Left ventricle myocardium inferior (tissue), 1 donor: ENCODE measurements around the gene BSCL2. TPM values are rescaled to one million over a fixed set of nuclear protein-coding genes. Genes with fewer than 3 reads are reported as not detected.
"Not testable (repeated sequence)": the region's sequence is repeated elsewhere in the genome, so short reads cannot be mapped to it uniquely, and the experiment has no call there.

ENCODE experiments used
- DNase-seq: peaks from one replicate; pipeline ENCODE4 v3.0.0-alpha.2; 2020
- H3K27ac ChIP-seq: fragments of 200-600 bp; replicated peaks from 2 replicates; pipeline ENCODE4 v1.8.0; 2021
- H3K27me3 ChIP-seq: fragments of 200-600 bp; 2 replicates; pipeline ENCODE4 v1.8.0; 2021; ENCODE audit warnings: low read depth
- H3K36me3 ChIP-seq: fragments of 200-600 bp; 2 replicates; pipeline ENCODE4 v1.8.0; 2021
- H3K4me1 ChIP-seq: fragments of 200-600 bp; 2 replicates; pipeline ENCODE4 v1.8.0; 2021
- H3K4me3 ChIP-seq: fragments of 200-600 bp; 2 replicates; pipeline ENCODE4 v1.8.0; 2021; ENCODE audit warnings: mild to moderate bottlenecking, moderate library complexity
- H3K9me3 ChIP-seq: fragments of 200-600 bp; replicated peaks from 2 replicates; pipeline ENCODE4 v1.8.0; 2021
- intact Hi-C: fragments of 100-400 bp; cut with micrococcal nuclease; formaldehyde crosslinking; loops from one replicate; pipeline ENCODE4 v1.11.0; 2022
- total RNA-seq: library from RNA; stranded (reverse); fragmentation: NEBNext Ultra II Directional; extraction: Animal tissue kit (Norgen Biotek cat#: 25700); gene quantifications from one replicate; pipeline ENCODE4 v1.2.1, GENCODE V29; 2021
- TF ChIP-seq, protein P1 (sequence below): fragments of 200-600 bp; IDR thresholded peaks from 2 replicates; pipeline ENCODE4 v1.8.0; 2021; ENCODE audit warnings: antibody characterized with exemption, mild to moderate bottlenecking, borderline replicate concordance
- donor health status: DM: no; HTN: yes; CAD: no; lungs with severe emphysema.

The BSCL2 gene
- total RNA-seq, 1 donor from 2014 or later, result 18.4 TPM

DNA sequence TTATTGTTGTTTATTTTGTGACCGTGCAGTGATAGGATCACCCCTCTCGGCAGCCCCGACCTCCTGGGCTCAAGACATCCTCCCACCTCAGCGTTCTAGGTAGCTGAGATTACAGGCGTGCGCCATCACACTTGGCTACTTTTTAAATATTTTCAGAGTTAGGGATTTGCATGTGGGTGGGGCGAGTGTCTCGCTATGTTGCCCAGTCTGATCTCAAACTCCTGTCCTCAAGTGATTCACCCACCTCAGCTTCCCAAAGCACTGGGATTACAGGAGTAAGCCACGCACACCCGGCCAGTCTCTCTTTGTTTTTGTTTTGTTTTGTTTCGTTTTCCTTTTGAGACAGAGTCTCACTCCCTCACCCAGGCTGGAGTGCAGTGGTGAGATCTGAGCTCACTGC lies 52.9 kb downstream of the BSCL2 start:
- Histone ChIP-seq H3K4me1 (peaks cover 21% of the 10 kb centered on the region), H3K4me3 (no peak overlapping the region), H3K27me3 (no peaks in the 10 kb centered on the region), H3K36me3 (peaks cover 6% of the 10 kb centered on the region), H3K27ac (no peak overlapping the region), H3K9me3 (no peaks in the 10 kb centered on the region)
- TF ChIP-seq, protein P1, sequence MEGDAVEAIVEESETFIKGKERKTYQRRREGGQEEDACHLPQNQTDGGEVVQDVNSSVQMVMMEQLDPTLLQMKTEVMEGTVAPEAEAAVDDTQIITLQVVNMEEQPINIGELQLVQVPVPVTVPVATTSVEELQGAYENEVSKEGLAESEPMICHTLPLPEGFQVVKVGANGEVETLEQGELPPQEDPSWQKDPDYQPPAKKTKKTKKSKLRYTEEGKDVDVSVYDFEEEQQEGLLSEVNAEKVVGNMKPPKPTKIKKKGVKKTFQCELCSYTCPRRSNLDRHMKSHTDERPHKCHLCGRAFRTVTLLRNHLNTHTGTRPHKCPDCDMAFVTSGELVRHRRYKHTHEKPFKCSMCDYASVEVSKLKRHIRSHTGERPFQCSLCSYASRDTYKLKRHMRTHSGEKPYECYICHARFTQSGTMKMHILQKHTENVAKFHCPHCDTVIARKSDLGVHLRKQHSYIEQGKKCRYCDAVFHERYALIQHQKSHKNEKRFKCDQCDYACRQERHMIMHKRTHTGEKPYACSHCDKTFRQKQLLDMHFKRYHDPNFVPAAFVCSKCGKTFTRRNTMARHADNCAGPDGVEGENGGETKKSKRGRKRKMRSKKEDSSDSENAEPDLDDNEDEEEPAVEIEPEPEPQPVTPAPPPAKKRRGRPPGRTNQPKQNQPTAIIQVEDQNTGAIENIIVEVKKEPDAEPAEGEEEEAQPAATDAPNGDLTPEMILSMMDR, result no peak
- intact Hi-C loops, result no loop called here
- DNase-seq, result no peak

DNA sequence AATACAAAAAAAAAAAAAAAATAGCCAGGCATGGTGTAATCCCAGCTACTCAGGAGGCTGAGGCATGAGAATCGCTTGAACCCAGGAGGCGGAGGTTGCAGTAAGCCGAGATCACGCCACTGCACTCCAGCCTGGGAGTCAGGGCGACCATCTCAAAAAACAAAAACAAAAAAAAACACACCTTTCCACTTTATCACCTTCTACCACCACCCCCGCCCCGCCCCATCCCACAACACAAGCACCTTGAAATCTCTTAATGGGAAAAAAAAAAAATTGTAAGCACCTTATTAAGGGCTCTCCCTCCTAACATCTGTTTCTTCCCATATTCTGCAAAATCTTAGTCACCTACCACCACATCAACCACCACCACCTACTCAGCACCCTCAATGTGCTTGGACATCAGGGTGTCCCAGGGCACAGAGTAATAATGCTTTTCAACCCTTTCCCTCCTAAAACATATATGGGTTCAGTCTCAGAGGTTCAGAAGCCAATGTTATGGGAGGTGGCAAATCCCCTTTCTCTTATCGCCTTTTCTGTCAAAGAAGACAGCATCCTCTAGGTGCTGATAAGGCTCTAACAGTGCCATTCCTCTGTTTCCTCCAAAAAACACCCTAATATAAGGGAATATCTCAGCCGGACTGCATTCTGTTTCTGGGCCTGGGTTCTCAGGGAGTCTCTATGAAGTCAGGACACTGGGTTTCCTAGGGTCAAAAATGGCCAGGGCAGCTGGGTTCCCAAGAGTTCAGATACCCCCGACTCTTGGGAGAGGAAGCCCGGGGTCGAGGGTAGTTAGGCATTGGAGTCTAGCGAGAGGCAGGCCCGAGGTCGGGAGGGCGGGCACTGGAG lies 54.8 kb downstream of the BSCL2 start:
- intact Hi-C loops, result no loop called here
- H3K27ac ChIP-seq, result peak overlapping the region; percentile 92
- no peak for DNase-seq
- peaks cover 24% of the 10 kb centered on the region for H3K4me1 ChIP-seq
- H3K36me3 ChIP-seq, result peaks cover 25% of the 10 kb centered on the region
- H3K4me3 ChIP-seq, result peak overlapping the region; percentile 86
- no peaks in the 10 kb centered on the region for H3K27me3 ChIP-seq
- H3K9me3 ChIP-seq, result no peaks in the 10 kb centered on the region
- TF ChIP-seq, protein P1, result no peak

DNA sequence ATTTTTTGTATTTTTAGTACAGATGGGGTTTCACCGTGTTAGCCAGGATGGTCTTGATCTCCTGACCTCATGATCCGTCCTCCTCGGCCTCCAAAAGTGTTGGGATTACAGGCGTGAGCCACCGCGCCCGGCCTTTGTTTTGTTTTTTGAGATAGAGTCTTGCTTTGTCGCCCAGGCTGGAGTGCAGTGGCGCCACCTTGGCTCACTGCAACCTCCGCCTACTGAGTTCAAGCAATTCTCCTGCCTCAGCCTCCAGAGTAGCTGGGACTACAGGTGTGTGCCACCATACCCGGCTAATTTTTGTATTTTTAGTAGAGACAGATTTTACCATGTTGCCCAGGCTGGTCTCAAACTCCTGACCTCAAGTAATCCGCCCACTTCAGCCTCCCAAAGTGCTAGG lies 56.9 kb downstream of the BSCL2 start:
- intact Hi-C loops, H3K27me3 ChIP-seq, H3K27ac ChIP-seq, DNase-seq, H3K9me3 ChIP-seq, H3K4me3 ChIP-seq: not testable (repeated sequence)
- Histone ChIP-seq H3K4me1 (peaks cover 43% of the 10 kb centered on the region), H3K36me3 (peaks cover 27% of the 10 kb centered on the region)

DNA sequence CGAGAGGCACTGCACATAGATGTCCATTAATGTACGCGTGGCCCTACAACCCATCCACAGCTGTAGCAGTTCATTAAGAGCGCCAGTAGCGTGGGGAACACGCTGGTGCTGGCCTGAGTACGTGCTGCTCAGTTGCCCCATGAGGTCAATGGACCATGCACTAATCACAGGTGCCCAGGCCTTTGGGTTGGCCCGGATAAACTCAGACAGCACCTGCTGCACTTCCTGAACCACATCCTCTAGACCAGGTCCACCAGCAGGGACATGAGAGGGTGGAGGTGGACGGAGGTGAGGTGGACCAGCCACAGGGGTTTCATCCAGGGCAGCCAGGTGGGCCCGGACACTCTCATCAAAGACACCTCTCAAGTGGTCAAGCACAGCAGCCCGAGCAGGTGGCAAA lies 57.7 kb downstream of the BSCL2 start:
- peaks cover 51% of the 10 kb centered on the region for H3K4me1 ChIP-seq
- no peaks in the 10 kb centered on the region for H3K27me3 ChIP-seq
- no peak for DNase-seq
- peaks cover 29% of the 10 kb centered on the region for H3K36me3 ChIP-seq
- H3K4me3 ChIP-seq, result no peak overlapping the region
- H3K9me3 ChIP-seq, result no peaks in the 10 kb centered on the region
- TF ChIP-seq, protein P1, result no peak
- no peak overlapping the region for H3K27ac ChIP-seq
- intact Hi-C loops, result no loop called here

DNA sequence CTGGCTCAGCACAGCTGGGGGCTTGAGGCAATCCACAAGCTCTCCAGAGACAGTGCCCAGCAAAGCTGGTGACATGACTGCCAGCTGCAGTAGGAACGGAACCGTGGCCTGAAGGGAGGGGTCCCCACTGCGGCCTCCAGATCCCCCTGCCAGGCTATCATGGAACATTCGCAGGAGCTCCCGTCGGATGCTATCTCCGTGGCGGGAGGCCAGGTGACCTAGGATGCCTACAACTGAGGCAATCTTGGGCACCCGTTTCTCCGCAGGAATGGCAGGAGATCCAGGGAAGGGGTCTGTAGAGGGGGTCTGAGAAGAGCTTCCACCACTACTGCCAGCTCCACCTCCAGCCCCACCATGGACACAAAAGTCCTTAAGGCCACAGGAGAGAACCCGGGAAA lies 58.3 kb downstream of the BSCL2 start:
- no peak overlapping the region for H3K27ac ChIP-seq
- H3K9me3 ChIP-seq, result no peaks in the 10 kb centered on the region
- intact Hi-C loops, result no loop called here
- H3K36me3 ChIP-seq, result peaks cover 34% of the 10 kb centered on the region
- TF ChIP-seq, protein P1, result no peak
- DNase-seq, result no peak
- H3K27me3 ChIP-seq, result no peaks in the 10 kb centered on the region
- no peak overlapping the region for H3K4me3 ChIP-seq
- peaks cover 56% of the 10 kb centered on the region for H3K4me1 ChIP-seq
